ENCODE results near the gene CYB5D1. TPM values are rescaled to one million over a fixed set of nuclear protein-coding genes. Genes with fewer than 3 reads are reported as not detected.
"Not testable (repeated sequence)": the region's sequence is repeated elsewhere in the genome, so short reads cannot be mapped to it uniquely, and the experiment has no call there.

CYB5D1 gene
- total RNA-seq, 1 donor from 2014 or later: 14.0 TPM

- H3K27me3 Mint-ChIP-seq: no peaks in the 10 kb centered on the region
- intact Hi-C loops (cut with micrococcal nuclease): loop anchor here (2.0 kb wide), 1 partner anchor 126 kb away; no protein-coding TSS in a partner anchor
- H3K36me3 Mint-ChIP-seq (ENCODE audit: low read depth): peaks cover 52% of the 10 kb centered on the region
- H3K9me3 Mint-ChIP-seq: no peaks in the 10 kb centered on the region
- H3K4me3 Mint-ChIP-seq: no peak overlapping the region
- peak overlapping the region; percentile 8 for H3K27ac Mint-ChIP-seq
- DNase-seq: peak; percentile 85
- peaks cover 26% of the 10 kb centered on the region for H3K4me1 Mint-ChIP-seq
Observed at GRCh38 chr17:7862692-7863437, 5.1 kb downstream of the CYB5D1 start.

- peaks cover 31% of the 10 kb centered on the region for H3K4me1 Mint-ChIP-seq
- intact Hi-C loops (cut with micrococcal nuclease); H3K27ac Mint-ChIP-seq; H3K4me3 Mint-ChIP-seq; DNase-seq; H3K9me3 Mint-ChIP-seq; H3K27me3 Mint-ChIP-seq: not testable (repeated sequence)
- peaks cover 47% of the 10 kb centered on the region for H3K36me3 Mint-ChIP-seq (ENCODE audit: low read depth)
Observed at GRCh38 chr17:7864384-7864783, 6.6 kb downstream of the CYB5D1 start.

- Mint-ChIP-seq H3K27ac (no peak overlapping the region), H3K36me3 (ENCODE audit: low read depth) (peaks cover 42% of the 10 kb centered on the region), H3K27me3 (no peaks in the 10 kb centered on the region), H3K4me1 (peaks cover 26% of the 10 kb centered on the region), H3K9me3 (no peaks in the 10 kb centered on the region), H3K4me3 (no peak overlapping the region)
- DNase-seq: no peak
- intact Hi-C loops (cut with micrococcal nuclease): no loop called here
Observed at GRCh38 chr17:7864995-7865650, 7.3 kb downstream of the CYB5D1 start.

DNA sequence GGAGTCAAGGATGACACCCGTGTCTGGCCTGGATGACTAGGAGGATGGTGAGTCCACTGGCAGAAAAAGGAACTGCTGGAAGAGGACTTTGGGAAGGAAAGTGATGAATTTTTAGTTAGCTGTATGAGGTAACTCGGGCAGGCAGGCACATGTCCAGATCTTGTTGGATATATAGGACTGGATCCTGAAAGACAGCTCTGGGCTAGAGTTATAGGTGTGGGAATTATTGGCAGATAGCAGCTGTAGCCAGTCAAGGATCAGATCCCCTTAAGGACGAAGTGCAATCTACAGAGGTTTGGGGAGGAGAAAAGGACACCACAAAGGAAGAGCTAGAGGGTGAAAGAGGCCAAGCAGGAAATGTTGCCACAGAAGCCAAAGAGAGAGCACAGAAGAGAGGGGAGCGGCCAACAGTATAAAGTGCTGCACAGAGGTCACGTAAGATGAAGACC, 10.1 kb downstream of the CYB5D1 start:
- H3K36me3 Mint-ChIP-seq (ENCODE audit: low read depth): peaks cover 30% of the 10 kb centered on the region
- H3K27me3 Mint-ChIP-seq: no peaks in the 10 kb centered on the region
- H3K27ac Mint-ChIP-seq: peak overlapping the region; percentile 58
- H3K4me3 Mint-ChIP-seq: peak overlapping the region; percentile 51
- DNase-seq: peak; percentile 75
- intact Hi-C loops (cut with micrococcal nuclease): no loop called here
- peaks cover 22% of the 10 kb centered on the region for H3K4me1 Mint-ChIP-seq
- no peaks in the 10 kb centered on the region for H3K9me3 Mint-ChIP-seq

- intact Hi-C loops (cut with micrococcal nuclease): no loop called here
Observed at GRCh38 chr17:7873051-7873450, 15.2 kb downstream of the CYB5D1 start.

DNA sequence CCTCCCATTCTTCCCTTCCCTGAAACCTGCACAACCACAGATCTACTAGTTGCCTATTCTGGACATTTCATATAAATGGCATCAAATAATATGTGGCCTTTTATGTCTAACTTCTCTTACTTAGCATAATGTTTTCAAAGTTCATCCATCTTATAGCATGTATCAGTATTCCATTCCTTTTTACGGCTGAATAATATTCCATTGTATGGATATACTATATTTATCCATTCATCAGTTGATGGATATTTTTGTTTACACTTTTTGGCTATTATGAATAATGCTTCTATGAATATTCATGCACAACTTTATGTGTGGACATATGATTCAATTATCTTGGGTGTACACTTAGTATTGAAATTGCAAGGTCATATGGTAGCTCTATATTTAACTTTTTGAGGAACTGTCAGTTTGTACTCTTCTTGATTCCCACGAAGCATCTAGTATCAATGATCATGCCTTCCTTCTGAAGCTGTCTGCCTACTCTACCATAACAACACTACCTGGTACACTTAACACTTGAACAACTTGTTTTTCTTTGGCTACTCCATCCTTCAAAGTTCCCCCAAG, 18.1 kb downstream of the CYB5D1 start:
- no peak overlapping the region for H3K27ac Mint-ChIP-seq
- no peaks in the 10 kb centered on the region for H3K9me3 Mint-ChIP-seq
- peaks cover 5% of the 10 kb centered on the region for H3K4me1 Mint-ChIP-seq
- intact Hi-C loops (cut with micrococcal nuclease): no loop called here
- DNase-seq: no peak
- no peaks in the 10 kb centered on the region for H3K27me3 Mint-ChIP-seq
- H3K4me3 Mint-ChIP-seq: no peak overlapping the region
- peaks cover 19% of the 10 kb centered on the region for H3K36me3 Mint-ChIP-seq (ENCODE audit: low read depth)

More at GRCh38 chr17:7873051-7873450, 15.2 kb downstream of the CYB5D1 start:
- Mint-ChIP-seq H3K9me3 (no peaks in the 10 kb centered on the region), H3K4me1 (peaks cover 13% of the 10 kb centered on the region), H3K4me3 (no peak overlapping the region), H3K27me3 (no peaks in the 10 kb centered on the region), H3K27ac (no peak overlapping the region), H3K36me3 (ENCODE audit: low read depth) (peaks cover 19% of the 10 kb centered on the region)
- DNase-seq: no peak

DNA sequence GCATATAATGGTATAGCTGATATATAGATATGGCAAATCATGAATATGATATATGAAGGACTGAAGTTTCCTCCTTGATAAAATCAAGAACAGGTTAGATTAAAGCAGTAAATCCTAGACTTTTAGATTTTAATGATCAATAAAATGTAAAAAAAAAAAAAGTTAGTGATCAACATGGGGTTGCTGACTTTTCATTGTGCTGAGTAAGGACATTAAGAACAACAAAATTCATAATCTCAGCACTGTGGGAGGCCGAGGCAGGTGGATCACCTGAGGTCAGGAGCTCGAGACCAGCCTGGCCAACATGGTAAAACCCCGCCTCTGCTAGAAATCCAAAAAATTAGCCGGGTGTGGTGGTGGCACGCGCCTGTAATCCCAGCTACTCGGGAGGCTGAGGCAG, 20.4 kb downstream of the CYB5D1 start:
- Mint-ChIP-seq H3K27ac (no peak overlapping the region), H3K36me3 (ENCODE audit: low read depth) (peaks cover 15% of the 10 kb centered on the region), H3K4me1 (peaks cover 5% of the 10 kb centered on the region), H3K4me3 (no peak overlapping the region), H3K9me3 (no peaks in the 10 kb centered on the region), H3K27me3 (no peaks in the 10 kb centered on the region)
- intact Hi-C loops (cut with micrococcal nuclease): no loop called here
- no peak for DNase-seq

DNA sequence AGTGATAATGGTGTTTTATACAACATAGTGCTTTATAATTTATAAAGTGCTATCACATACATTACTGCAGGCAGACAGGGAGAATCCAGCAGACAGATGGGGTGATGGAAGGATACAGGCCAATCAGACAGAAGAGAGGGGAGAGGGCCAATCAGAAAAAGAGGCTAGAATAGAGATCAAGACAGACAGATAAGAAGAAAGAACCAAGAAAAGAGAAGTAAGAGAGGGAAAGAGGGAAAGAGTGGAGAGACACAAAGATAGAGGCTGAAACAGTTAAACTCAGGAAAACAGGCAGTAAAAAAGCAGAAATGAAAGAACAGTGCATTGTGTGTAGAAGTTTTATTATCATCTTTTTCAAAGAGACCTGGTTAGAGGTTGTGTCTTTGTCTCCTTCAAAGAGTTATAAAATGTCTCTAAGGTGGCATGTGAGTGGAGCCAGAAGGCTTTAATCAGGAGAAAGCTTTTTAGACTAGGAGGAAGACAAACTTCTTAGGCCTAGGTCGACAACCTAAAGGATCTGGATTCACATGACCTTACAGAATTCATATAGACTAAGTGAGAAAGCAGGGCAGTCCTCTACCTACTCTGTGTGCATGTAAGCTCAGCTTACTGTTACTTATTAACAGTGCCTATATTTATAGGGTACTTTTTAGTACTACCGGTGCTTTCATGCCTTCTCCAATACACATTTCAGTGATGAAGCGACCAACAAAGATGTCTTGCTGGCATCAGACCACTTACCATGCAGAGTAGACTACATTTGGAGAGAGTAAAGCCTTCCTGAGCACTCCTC, 22.5 kb downstream of the CYB5D1 start:
- Mint-ChIP-seq H3K4me3 (no peak overlapping the region), H3K27ac (no peak overlapping the region), H3K27me3 (no peaks in the 10 kb centered on the region), H3K9me3 (no peaks in the 10 kb centered on the region), H3K4me1 (peaks cover 4% of the 10 kb centered on the region), H3K36me3 (ENCODE audit: low read depth) (peaks cover 8% of the 10 kb centered on the region)
- DNase-seq: no peak
- intact Hi-C loops (cut with micrococcal nuclease): no loop called here

DNA sequence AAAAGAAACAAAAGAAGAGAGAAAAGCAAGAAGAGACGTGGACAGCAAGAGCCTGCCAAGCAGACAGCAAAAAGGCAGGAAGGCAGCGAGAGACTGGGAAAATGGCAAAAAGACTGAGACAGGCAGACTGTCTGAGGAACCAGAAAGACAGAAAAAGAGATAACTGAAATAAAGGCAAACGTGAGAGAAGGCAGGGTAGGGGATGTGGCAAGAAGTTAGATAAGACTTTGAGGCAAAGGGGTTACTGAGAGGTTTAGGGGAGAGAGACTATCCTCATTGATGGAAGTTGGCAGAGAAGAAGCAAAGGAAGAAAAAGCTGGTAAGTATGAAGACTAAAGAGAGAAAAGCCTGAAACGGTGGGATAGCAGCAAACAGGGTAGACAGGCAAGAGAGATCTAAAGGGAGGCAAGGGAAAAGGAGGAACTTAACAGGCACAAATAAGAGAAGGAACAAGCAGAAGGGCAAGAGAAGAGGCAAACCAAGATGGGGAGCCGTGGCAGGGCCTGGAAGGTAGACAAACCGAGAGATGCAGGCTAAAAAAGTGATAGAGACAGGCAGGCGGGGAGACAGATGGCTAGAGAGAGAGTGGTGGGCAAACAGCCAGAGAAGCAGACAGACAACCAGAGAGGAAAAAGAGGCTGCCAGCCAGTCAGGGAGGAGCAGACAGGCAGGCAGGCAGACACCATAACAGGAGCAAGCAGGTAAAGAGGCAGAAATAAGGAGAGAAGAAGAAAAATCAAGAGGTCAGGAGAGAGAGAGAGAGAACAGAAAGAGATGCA, 23.7 kb downstream of the CYB5D1 start:
- H3K36me3 Mint-ChIP-seq (ENCODE audit: low read depth): peaks cover 7% of the 10 kb centered on the region
- intact Hi-C loops (cut with micrococcal nuclease): no loop called here

GRCh38 chr17:7882068-7882467, 24.3 kb downstream of the CYB5D1 start:
- Mint-ChIP-seq H3K4me1 (peaks cover 2% of the 10 kb centered on the region), H3K36me3 (ENCODE audit: low read depth) (peaks cover 7% of the 10 kb centered on the region), H3K9me3 (no peaks in the 10 kb centered on the region), H3K4me3 (no peak overlapping the region), H3K27me3 (no peaks in the 10 kb centered on the region), H3K27ac (no peak overlapping the region)
- intact Hi-C loops (cut with micrococcal nuclease): no loop called here
- DNase-seq: peak; percentile 64

More for the DNA sequence above, 23.7 kb downstream of the CYB5D1 start:
- no peak overlapping the region for H3K4me3 Mint-ChIP-seq
- no peaks in the 10 kb centered on the region for H3K9me3 Mint-ChIP-seq
- DNase-seq: no peak
- no peak overlapping the region for H3K27ac Mint-ChIP-seq
- H3K27me3 Mint-ChIP-seq: no peaks in the 10 kb centered on the region
- peaks cover 3% of the 10 kb centered on the region for H3K4me1 Mint-ChIP-seq

DNA sequence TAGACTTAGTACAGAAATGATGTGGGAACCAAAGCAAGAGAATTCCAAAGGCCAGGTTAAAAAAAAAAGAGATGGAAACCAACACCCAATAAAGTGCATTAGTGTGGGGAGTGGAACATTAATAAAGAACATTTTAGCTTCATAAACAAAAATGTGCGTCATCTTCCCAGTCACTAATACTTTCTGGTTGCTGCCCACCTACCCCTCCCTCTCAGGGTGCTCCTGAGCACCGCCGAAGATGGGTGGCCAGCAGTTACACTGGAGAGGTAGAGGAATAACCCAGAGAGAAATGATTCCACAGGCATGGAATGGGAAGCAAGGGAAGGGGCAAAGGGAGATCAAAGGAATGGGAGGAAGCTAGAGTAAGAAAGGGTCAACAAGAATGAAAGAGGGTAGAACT, 24.8 kb downstream of the CYB5D1 start:
- peaks cover 5% of the 10 kb centered on the region for H3K36me3 Mint-ChIP-seq (ENCODE audit: low read depth)
- no peak overlapping the region for H3K4me3 Mint-ChIP-seq
- DNase-seq: no peak
- H3K4me1 Mint-ChIP-seq: peaks cover 2% of the 10 kb centered on the region
- intact Hi-C loops (cut with micrococcal nuclease): no loop called here
- no peaks in the 10 kb centered on the region for H3K9me3 Mint-ChIP-seq
- H3K27me3 Mint-ChIP-seq: no peaks in the 10 kb centered on the region
- H3K27ac Mint-ChIP-seq: no peak overlapping the region

DNA sequence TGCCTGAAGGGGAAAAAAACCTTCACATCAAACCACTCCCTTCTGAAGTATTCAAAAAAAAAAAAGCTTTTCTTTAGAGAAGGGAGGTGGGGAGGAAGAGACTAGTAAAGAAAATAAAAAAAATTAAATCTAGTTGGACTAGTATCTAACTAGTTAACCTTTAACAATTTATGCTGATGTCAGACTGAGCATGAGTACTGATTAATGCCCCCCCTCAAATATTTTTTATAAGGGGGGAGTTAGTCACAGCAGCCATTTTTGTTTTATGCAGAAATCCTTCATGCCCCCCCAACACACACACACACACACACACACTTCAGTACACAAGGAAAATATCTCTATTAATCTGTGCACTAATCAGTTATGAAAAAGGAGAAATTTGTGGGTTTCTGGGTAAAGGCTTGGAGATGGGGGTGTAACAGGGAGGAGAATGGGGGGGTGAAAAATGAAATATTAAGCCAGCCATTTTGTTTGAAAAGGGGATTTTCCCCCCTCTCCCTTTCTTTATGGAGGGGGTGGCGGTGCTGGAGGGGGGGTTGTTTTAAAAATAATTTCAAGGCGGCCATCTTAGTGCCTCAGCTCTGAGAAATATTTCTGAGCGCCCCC, 26.1 kb downstream of the CYB5D1 start:
- Mint-ChIP-seq H3K4me3 (peak overlapping the region; percentile 73), H3K27me3 (no peaks in the 10 kb centered on the region), H3K36me3 (ENCODE audit: low read depth) (peaks cover 5% of the 10 kb centered on the region), H3K9me3 (no peaks in the 10 kb centered on the region), H3K4me1 (peaks cover 2% of the 10 kb centered on the region), H3K27ac (peak overlapping the region; percentile 83)
- intact Hi-C loops (cut with micrococcal nuclease): no loop called here
- DNase-seq: peak; percentile 73
